ENCODE data around the gene WNT16.
"Not testable (repeated sequence)": the region's sequence is repeated elsewhere in the genome, so short reads cannot be mapped to it uniquely, and the experiment has no call there.

The WNT16 gene, protein sequence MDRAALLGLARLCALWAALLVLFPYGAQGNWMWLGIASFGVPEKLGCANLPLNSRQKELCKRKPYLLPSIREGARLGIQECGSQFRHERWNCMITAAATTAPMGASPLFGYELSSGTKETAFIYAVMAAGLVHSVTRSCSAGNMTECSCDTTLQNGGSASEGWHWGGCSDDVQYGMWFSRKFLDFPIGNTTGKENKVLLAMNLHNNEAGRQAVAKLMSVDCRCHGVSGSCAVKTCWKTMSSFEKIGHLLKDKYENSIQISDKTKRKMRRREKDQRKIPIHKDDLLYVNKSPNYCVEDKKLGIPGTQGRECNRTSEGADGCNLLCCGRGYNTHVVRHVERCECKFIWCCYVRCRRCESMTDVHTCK

DNA sequence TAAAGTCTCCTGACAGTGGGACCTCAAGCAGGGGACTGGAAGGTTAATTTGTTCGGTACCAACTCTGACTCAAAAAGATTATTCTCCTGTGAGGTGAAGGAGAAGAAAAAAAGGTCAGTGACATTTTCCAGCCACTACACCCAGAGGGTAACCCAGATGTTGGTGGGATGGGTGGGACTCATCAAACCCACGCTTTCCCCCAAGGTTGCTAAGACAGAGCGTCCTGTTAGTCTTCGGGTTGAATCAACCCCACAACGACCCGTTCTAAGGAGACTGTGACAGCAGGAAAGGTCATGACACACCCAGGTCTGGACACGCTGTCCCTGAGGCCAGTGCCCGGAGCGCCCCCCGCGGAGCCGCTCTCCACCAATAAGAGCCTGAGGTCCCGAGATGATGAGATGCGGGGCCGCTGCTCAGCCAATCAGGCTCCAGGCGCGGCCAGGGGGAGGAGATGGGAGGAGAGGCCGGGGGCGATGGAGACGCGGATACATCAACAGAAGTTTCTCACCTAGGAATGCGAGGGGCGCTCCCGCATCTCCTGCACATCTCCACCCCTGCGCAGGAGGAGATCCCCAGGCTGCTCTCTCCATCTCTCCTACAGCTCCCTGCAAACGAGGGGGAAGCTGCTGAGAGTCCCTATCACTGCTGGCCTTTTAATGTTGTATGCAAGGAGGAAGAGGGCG, at the start of gene WNT16:
Gene WNT16 (plus strand): TSS at position 493 of the 683 bp plus-strand sequence. CDS start 293 bp downstream, outside the sequence.
- DNase-seq = no peak

GRCh38 chr7:121279060-121279620, 49.7 kb upstream of the WNT16 start:
- no peak for DNase-seq

DNA sequence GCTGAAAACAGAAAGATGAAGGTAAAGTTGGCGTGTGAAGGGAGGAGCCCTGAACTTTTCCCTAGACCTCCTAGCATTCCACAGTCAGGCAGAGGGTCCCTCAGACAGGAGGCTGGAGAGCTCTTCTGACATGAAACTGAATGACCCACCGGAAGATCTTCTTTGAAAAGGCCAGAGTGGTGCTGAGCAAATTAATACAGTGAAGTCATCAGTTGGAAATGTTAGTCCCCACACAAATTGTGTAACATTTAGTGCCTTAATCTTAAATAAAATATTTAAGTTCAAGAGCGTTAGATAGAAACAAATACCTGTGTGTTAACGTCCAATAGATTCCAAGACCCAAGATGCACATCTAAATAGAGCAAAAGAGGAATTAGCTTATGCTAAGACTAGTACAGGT, 49.0 kb upstream of the WNT16 start:
- no peak for DNase-seq

DNA sequence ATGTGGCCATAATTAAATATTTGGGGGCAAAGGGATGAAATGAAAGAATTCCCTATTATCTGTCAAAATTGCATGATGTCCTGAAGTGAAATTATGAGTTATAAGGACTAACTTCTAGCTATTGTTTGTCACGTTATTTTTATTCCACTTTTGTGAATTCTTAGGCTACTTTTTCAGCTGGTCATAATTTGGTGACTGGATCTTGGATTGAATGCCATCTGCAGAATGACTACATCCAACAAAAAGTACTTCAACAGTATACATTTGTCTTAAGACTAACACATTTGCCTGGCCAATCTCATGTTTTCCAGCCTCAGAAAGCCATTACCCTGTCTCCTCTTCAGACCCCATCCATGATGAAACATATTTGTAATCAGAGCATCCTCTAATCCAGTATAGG, 48.1 kb upstream of the WNT16 start:
- DNase-seq = no peak

- DNase-seq = no peak
Observed at GRCh38 chr7:121282129-121282528, 46.7 kb upstream of the WNT16 start.

DNA sequence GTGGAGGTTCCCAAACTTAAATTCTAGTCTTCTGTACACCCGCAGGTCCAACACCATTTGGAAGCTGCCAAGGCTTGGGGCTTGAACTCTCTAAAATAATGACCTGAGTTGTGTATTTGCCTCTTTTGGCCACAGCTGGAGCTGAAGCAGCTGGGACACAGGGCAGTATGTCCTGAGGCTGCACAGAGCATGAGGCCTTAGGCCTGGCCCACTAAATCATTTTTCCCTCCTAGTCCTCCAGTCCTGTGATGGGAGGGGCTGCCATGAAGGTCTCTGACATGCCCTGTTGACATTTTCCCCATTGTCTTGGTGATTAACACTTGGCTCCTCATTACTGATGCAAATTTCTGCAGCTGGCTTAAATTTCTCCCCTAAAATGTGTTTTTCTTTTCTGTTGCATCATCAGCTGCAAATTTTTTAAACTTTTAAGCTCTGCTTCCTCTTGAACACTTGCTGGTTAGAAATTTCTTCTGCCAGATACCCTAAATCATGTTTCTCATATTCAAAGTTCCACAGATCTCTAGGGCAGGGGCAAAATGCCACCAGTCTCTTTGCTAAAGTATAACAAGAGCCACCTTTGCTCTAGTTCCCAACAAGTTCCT, 43.6 kb upstream of the WNT16 start:
- DNase-seq = no peak

DNA sequence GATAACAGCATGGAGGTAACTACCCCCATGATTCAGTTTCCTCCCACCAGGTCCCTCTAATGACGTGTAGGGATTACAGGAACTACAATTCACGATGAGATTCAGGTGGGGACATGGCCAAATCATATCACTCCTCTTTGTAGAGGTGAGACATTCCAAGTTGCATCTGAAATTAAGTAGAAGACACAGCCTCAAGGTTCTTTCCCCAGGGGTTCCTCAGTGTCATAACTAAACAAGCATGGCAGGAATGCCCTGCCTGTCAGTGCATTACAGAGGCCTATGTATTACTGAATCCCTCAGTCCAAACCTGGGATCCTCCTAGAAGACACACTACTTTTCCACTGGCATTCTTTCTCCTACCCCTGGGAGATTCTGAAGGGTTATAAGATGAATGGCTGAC, 42.6 kb upstream of the WNT16 start:
- no peak for DNase-seq

DNA sequence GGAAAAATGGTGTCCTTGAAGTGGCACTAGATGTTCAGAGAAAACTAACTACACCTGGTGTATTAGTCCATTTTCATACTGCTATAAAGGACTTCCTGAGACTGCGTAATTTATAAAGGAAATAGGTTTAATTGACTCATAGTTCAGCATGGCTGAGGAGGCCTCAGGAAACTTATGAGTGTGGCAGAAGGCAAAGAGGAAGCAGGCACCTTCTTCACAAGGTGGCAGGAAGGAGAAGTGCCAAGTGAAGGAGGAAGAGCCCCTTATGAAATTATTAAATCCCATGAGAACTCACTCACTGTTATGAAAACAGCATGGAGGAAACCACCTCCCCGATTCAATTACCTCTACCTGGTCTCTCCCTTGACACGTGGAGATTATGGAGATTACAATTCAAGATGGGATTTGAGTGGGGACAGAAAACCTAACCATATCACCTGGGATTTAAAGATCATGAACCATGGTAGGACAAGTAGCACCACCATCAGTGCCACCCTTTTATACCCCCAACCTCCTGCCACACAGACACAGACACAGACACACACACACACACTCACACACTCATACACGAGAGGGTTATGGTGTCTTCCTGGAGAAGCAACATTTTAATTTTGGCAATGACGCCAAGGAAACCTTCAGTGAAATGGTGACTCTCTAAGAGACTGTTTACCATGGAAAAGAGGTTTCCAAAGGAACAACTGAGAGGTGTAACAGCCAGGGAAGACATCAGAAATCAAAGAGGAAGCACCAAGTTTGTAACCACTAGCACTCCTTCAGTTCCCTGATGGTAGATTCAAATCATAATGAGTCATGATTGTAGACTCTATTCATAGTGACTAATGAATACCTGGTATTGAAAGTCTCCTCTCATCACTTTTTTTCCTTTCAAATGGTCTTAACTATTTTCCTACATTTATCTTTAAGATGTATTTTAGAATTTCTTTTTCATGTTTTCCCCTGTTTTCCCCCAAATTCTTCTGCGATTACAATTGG, 41.8 kb upstream of the WNT16 start:
- no peak for DNase-seq

DNA sequence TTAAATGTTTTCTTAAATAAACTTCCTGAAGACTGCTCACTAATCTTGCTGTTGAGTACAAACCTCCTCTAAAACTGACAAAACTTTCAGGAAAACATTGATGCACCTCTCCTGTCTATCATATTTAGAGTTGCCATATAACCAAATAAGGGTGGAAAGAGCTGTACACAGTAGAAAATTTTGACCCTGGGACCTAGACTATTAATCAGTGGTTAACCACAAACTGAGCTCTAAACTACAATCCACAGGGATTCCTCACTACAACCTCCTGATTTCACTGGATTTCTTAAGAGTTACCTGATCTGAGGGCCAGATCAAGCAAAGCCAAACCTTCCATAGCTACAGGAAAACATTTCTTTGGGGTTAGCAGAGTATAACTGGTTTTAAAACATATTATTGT, 39.9 kb upstream of the WNT16 start:
- no peak for DNase-seq

DNA sequence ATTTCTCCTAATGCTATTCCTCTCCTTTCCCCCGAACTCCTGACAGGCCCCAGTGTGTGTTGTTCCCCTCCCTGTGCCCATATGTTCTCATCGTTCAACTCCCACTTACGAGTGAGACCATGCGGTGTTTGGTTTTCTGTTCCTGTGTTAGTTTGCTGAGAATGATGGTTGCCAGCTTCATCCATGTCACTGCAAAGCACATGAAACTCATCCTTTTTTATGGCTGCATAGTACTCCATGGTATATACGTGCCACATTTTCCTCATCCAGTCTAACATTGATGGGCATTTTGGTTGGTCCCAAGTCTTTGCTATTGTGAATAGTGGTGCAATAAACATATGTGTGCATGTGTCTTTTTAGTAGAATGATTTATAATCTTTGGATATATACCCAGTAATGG, 38.9 kb upstream of the WNT16 start:
- not testable (repeated sequence) for DNase-seq

DNA sequence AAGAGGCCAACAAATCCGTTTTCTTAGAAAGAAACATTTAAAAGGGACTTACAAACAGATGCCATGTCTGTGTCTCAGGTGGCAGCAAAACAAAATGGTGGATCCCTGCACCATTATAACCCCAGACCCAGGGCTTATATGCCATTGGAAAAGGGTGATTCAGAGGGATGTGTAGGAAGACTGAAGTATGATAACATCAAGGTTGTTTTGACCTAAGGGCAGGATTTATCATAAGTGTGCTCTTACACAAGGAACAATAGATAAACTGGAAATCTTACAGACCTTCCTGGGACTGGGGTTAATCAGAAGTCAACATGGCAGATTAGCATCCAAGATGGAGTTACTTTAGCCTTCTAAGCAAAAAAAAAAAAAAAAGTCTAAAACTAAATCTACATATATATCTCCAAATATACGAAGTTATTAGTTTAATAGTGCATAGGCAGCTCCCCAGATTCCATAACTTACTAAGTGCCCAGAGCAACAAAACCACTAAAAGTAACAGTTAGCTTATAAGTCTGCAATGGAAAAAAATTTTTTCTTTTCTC, 34.3 kb upstream of the WNT16 start:
- DNase-seq = no peak

DNA sequence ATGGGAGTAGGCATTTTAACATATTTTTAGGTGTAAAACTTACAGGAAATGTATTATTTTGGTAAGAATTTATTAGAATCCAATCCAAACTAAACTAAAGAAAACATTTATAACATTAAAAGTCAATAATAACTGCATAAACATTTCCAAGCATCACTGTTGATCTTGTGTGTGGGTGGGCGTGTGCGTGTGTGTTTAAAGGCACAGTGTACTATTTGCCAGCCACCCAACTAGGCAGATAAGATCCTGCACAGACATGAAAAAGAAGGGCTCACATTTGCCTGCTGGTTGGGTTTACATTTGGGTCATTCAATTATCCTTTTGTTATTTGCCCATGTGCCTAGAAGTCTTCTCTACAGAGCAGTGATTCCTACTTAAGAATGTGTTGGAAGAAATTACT, 31.0 kb upstream of the WNT16 start:
- no peak for DNase-seq

DNA sequence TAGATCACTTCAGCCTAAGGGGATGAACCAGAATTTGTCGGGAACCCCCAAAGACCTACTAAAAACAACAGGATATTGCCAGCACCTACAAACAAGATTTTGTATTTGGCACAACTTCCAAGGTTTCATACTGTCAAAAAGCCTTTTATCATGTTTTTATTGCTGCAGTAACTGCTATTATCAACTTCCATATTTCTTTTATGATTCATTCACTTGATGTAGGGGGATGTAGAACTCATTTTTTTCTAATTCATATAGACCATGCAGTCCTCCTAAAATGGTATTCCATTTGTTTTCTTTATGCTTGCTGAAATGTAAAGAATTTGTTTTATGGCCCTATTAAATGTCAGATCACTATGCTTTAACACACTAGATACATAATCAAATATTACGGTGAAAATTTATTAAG, 30.0 kb upstream of the WNT16 start:
- no peak for DNase-seq

DNA sequence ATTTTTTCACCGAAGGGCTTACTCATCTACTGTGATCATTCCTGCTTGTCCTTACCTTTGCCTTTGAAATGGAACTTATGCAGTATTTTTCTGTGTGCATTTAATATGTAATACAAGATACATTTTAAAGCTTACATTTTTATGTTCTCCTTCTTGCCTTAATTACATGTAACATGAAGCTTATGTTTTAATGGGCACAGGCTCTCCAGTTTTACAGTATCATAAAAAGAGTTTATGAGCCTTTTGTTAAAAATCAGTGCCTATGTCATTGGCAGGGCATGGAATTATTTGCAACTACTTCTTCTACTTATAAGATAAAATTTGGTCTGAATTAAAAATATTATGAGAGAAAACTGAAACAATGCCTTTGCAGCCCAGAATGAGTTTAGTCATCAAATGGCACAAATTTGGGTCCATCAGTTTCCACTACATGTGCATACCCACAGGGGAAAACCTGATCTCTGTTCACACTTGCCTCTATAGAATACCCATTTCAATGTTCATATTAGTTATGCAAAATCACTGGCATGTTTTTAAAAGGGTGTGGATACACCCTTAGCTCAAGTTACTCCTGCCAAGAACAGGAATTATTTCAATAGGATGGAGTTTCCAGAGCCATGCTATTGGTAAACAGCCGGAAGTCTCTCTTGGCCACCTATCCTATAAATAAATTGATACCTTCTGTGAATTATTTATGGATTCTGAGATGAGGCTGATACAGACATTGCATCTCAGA, 27.9 kb upstream of the WNT16 start:
- DNase-seq = no peak

GRCh38 chr7:121301446-121302213, 27.2 kb upstream of the WNT16 start:
- no peak for DNase-seq

- no peak for DNase-seq
Observed at GRCh38 chr7:121302214-121302745, 26.5 kb upstream of the WNT16 start.

GRCh38 chr7:121303422-121304101, 25.2 kb upstream of the WNT16 start:
- no peak for DNase-seq

DNA sequence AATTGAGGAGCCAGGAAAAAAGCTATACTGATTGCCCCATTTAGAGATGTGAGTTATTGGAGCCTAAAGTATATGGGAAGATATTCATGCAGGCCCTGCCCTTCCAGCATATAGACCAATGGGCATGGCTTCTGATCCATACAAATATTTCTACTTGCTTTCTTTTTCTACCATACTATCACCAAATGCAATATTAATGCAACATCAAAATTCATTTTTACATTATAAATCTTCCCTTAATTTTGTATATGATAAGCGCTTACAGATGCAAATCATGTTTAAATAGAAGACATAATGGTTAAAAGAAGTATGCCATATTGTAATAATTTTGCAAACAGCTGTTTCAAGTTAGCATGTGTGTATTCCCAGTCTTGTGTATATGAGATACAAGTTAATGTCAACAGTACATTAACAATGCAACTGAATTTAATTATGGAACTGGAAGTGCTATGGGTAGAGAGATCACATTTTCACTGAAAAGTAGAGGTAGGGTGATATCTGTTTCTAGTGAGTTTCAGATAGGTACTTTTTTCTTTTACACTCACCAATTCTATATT, 24.6 kb upstream of the WNT16 start:
- DNase-seq = no peak

- no peak for DNase-seq
Observed at GRCh38 chr7:121305109-121305508, 23.7 kb upstream of the WNT16 start.

All from activated CD4-positive, alpha-beta T cell treated with anti-CD3 and anti-CD28 coated beads, Interleukin-2, amount 50 U/mL, for 1 hour (primary cell).